GM18507 (cell line): ENCODE measurements around the gene MYL1.

Experiments
- DNase-seq: peaks from one replicate; pipeline ENCODE4 v3.0.0; 2011; ENCODE audit warnings: low read depth; ENCODE audit not compliant: insufficient read length; ENCODE audit errors: extremely low spot score
- FAIRE-seq: peaks from 2 replicates; lab custom pipeline; 2011; peaks lifted over from hg19 to GRCh38; lab: Jason Lieb, UNC

Gene MYL1

GRCh38 chr2:210315015-210315788 lies at the start of gene MYL1:
Gene MYL1 (minus strand): TSS chr2:210315174. CDS start chr2:210315042, 132 bp downstream.
- FAIRE-seq (no peak), DNase-seq (no peak)

- FAIRE-seq (no peak), DNase-seq (no peak)
Observed at GRCh38 chr2:210363876-210364275, 48.9 kb upstream of the MYL1 start.

GRCh38 chr2:210363261-210363660 lies 48.3 kb upstream of the MYL1 start:
- DNase-seq (no peak), FAIRE-seq (no peak)

GRCh38 chr2:210360412-210360811 lies 45.4 kb upstream of the MYL1 start:
- DNase-seq (no peak), FAIRE-seq (no peak)

- FAIRE-seq (no peak), DNase-seq (no peak)
Observed at GRCh38 chr2:210356944-210357343, 42.0 kb upstream of the MYL1 start.

- no peak for FAIRE-seq
- DNase-seq = no peak
Observed at GRCh38 chr2:210337159-210337558, 22.2 kb upstream of the MYL1 start.

- DNase-seq = no peak
- no peak for FAIRE-seq
Observed at GRCh38 chr2:210324906-210325305, 9.9 kb upstream of the MYL1 start.

- FAIRE-seq (no peak), DNase-seq (no peak)
Observed at GRCh38 chr2:210324458-210324857, 9.5 kb upstream of the MYL1 start.

- FAIRE-seq = no peak
Observed at GRCh38 chr2:210323003-210323402, 8.0 kb upstream of the MYL1 start.

GRCh38 chr2:210318891-210319290 lies 3.9 kb upstream of the MYL1 start:
- no peak for FAIRE-seq
- DNase-seq = no peak

More at GRCh38 chr2:210323003-210323402, 8.0 kb upstream of the MYL1 start:
- no peak for DNase-seq

GRCh38 chr2:210318486-210318885 lies 3.5 kb upstream of the MYL1 start:
- FAIRE-seq = peak; percentile 9
- no peak for DNase-seq

- DNase-seq (no peak), FAIRE-seq (no peak)
Observed at GRCh38 chr2:210310550-210310949, 4.4 kb downstream of the MYL1 start.

- FAIRE-seq (no peak), DNase-seq (no peak)
Observed at GRCh38 chr2:210309548-210310233, 5.3 kb downstream of the MYL1 start.

GRCh38 chr2:210303498-210303897 lies 11.5 kb downstream of the MYL1 start:
- FAIRE-seq (no peak), DNase-seq (no peak)

- FAIRE-seq (no peak), DNase-seq (no peak)
Observed at GRCh38 chr2:210302326-210302725, 12.6 kb downstream of the MYL1 start.

- DNase-seq (no peak), FAIRE-seq (no peak)
Observed at GRCh38 chr2:210299866-210300373, 15.1 kb downstream of the MYL1 start.

GRCh38 chr2:210288408-210288807 lies 26.6 kb downstream of the MYL1 start:
- DNase-seq (no peak), FAIRE-seq (no peak)

GRCh38 chr2:210287301-210287700 lies 27.7 kb downstream of the MYL1 start:
- no peak for DNase-seq
- no peak for FAIRE-seq

- no peak for FAIRE-seq
- no peak for DNase-seq
Observed at GRCh38 chr2:210286123-210286680, 28.8 kb downstream of the MYL1 start.

GRCh38 chr2:210277133-210277532 lies 37.8 kb downstream of the MYL1 start:
- FAIRE-seq = no peak

More at GRCh38 chr2:210277133-210277532, 37.8 kb downstream of the MYL1 start:
- DNase-seq = no peak
